ENCODE results near the gene CDH4. TPM values are rescaled to one million over a fixed set of nuclear protein-coding genes. Genes with fewer than 3 reads are reported as not detected.
A peak's percentile ranks its signal among the peaks of the same experiment; 100 is the strongest.

The CDH4 gene
- total RNA-seq, 1 donor from 2014 or later = 12.1 TPM

DNA sequence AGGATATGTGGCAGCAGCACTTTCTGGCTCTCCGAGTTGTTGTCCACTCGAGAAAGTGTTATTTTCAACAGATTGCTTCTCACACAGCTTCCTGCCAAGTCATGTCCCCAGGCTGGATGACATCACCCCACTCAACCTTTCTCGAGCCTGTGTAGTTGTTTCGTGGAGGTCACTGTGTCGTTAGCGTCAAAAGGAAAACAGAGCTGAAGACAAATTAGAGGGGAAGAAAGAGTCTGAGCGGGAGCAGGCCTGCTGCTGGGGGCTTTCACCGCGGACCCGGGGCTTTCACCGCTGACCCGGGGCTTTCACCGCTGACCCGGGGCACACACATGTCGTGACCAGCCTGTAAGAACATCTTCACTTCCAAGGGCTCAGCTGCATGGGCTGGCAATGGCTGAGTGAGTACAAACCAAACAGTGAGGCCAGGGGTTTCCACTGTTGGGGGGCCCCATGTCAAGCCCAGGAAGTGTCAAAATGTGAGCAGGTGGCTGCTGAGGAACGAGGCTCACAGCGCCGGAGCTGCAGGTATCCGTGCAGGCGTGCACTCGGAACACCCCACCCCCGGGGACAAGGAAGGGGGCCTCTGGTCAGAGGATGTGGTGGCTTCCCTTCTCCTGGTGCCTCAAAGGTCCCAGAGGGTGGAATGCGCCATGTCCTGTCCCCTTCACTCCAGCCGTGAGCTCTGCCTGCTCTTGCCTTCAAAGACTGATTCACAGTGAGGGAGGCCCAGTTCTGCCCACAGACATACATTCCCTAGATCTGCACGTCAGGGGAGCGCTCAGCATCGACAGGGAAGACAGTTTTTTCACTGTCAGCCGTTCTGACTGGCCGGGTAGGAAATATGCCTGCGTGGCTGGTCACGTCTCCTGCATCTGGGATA, 447.7 kb downstream of the CDH4 start:
- DNase-seq (ENCODE audit: low read depth) = no peak
- Histone ChIP-seq H3K27me3 (ENCODE audit: control insufficient read depth, insufficient read depth, low read length) (no peaks in the 10 kb centered on the region), H3K36me3 (ENCODE audit: control insufficient read depth, insufficient read depth, low read length) (no peaks in the 10 kb centered on the region), H3K4me3 (ENCODE audit: low read depth, low read length) (no peak overlapping the region)
- FAIRE-seq = peak; percentile 23
- TF ChIP-seq, protein P1, sequence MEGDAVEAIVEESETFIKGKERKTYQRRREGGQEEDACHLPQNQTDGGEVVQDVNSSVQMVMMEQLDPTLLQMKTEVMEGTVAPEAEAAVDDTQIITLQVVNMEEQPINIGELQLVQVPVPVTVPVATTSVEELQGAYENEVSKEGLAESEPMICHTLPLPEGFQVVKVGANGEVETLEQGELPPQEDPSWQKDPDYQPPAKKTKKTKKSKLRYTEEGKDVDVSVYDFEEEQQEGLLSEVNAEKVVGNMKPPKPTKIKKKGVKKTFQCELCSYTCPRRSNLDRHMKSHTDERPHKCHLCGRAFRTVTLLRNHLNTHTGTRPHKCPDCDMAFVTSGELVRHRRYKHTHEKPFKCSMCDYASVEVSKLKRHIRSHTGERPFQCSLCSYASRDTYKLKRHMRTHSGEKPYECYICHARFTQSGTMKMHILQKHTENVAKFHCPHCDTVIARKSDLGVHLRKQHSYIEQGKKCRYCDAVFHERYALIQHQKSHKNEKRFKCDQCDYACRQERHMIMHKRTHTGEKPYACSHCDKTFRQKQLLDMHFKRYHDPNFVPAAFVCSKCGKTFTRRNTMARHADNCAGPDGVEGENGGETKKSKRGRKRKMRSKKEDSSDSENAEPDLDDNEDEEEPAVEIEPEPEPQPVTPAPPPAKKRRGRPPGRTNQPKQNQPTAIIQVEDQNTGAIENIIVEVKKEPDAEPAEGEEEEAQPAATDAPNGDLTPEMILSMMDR (IDR thresholded peaks at IDR 0.05; ENCODE audit: insufficient read depth, low read length, severe bottlenecking) = no peak

DNA sequence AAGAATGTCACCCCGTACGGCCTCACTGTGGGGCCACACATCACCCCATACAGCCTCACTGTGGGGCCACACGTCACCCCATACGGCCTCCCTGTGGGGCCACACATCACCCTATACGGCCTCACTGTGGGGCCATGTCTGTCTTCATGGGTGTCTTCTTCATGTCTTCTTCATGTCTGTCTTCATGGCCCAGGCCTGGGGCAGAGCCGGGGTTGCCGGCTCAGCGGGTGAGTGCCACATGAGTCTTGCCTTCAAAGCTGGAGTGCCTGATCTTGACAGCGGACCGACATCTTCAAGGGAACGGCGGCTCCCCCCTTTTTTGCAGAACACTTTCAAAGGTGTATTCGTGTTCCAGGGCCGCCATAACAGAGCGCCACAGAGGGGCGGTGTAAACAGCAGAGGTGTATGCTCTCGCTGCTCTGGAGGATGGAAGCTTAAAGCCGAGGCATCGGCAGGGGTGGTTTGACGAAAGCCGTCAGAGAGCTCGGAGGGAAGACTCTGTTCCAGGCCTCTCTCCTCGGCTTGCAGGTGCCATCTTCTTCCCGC, 448.6 kb downstream of the CDH4 start:
- TF ChIP-seq, protein P1 (IDR thresholded peaks at IDR 0.05; ENCODE audit: insufficient read depth, low read length, severe bottlenecking) = no peak
- Histone ChIP-seq H3K27me3 (ENCODE audit: control insufficient read depth, insufficient read depth, low read length) (no peaks in the 10 kb centered on the region), H3K4me3 (ENCODE audit: low read depth, low read length) (no peak overlapping the region), H3K36me3 (ENCODE audit: control insufficient read depth, insufficient read depth, low read length) (no peaks in the 10 kb centered on the region)
- DNase-seq (ENCODE audit: low read depth) (no peak), FAIRE-seq (no peak)

DNA sequence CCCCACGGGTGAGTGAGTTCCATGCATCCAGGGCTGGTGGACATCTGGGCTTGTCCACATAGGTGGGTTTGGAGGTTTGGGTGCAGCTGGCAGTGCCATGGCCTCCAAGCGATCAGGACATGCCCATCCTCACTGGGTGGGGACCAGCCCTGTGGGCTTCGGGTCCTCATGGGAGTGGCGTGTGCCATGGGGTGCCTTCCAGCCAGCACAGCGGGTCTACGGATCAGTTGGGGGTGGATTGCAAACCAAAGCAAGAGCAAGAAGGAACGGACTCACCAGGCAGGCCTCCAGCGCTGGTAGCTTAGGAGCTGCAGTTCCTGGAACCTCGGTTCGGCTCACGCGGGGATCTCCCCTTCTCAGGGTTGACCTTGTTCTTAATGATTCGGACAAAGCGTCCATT, 449.3 kb downstream of the CDH4 start:
- DNase-seq (ENCODE audit: low read depth) = no peak
- no peak for FAIRE-seq
- Histone ChIP-seq H3K27me3 (ENCODE audit: control insufficient read depth, insufficient read depth, low read length) (no peaks in the 10 kb centered on the region), H3K36me3 (ENCODE audit: control insufficient read depth, insufficient read depth, low read length) (no peaks in the 10 kb centered on the region), H3K4me3 (ENCODE audit: low read depth, low read length) (no peak overlapping the region)
- TF ChIP-seq, protein P1 (IDR thresholded peaks at IDR 0.05; ENCODE audit: insufficient read depth, low read length, severe bottlenecking) = no peak

DNA sequence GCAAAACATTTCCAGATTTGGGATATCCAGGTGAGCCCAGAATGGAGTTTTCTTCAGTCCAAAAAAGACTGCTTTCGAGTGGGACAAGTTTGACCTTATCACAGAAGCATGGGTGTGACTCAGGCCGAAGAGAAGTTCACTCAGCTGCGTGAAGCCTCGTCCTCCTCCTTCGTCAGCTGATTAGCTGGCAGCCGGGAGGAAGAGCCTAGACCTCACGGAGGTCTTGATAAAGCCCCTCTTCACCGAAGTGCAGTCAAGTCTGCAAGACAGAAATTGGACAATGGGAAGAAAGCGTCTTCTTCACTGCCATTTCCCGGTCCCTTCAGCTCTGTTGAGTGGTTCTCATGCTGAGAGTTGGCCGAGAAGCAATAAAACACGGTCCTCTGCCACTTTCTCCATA, 449.7 kb downstream of the CDH4 start:
- H3K27me3 ChIP-seq (ENCODE audit: control insufficient read depth, insufficient read depth, low read length) = no peaks in the 10 kb centered on the region
- H3K36me3 ChIP-seq (ENCODE audit: control insufficient read depth, insufficient read depth, low read length) = no peaks in the 10 kb centered on the region
- no peak overlapping the region for H3K4me3 ChIP-seq (ENCODE audit: low read depth, low read length)
- DNase-seq (ENCODE audit: low read depth) = no peak
- TF ChIP-seq, protein P1 (IDR thresholded peaks at IDR 0.05; ENCODE audit: insufficient read depth, low read length, severe bottlenecking) = no peak
- no peak for FAIRE-seq

DNA sequence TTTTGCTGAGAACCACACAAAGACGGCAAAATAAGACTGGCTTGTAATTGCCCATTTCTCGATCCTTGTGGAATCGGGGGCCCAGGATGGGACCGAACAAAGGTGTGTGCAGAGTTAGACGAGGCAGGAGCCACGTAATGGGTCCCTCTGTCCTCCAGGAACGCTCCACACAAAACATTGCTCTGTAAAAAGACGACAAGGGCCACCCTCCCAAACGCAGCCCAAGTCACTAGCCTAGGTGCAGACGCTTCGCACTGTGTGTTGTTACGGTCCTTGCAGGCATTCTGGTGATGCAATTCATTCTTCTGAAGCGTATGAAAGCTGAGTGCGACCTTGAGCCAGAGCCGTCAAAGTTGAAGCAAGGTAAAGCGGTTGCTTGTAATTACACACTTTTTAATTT, 450.2 kb downstream of the CDH4 start:
- H3K36me3 ChIP-seq (ENCODE audit: control insufficient read depth, insufficient read depth, low read length) = no peaks in the 10 kb centered on the region
- no peak overlapping the region for H3K4me3 ChIP-seq (ENCODE audit: low read depth, low read length)
- DNase-seq (ENCODE audit: low read depth) = no peak
- no peaks in the 10 kb centered on the region for H3K27me3 ChIP-seq (ENCODE audit: control insufficient read depth, insufficient read depth, low read length)
- FAIRE-seq = no peak
- TF ChIP-seq, protein P1 (IDR thresholded peaks at IDR 0.05; ENCODE audit: insufficient read depth, low read length, severe bottlenecking) = no peak
